Prostate gland (tissue), 2 donors: ENCODE data around the gene MAPK9.

Source experiments
- POLR2A ChIP-seq: fragments of 450-650 bp; IDR thresholded peaks from one replicate; pipeline ENCODE4 v1.6.1; 2016; ENCODE audit warnings: antibody characterized with exemption, mild to moderate bottlenecking
- POLR2AphosphoS5 ChIP-seq: sonication (generic); formaldehyde crosslinking; IDR thresholded peaks from one replicate; pipeline ENCODE4 v1.6.1; 2017; ENCODE audit warnings: antibody characterized with exemption
- TF ChIP-seq, protein P1 (sequence below), 4 experiments: fragments of 200-600 bp in 2 of 4; fragments of 450-650 bp in 2 of 4; sonication (generic) in 2 of 4; IDR thresholded peaks; 1 replicate in 3 of 4; 2 replicates in 1 of 4; pipeline ENCODE4 v1.5.1; 2016 to 2019; ENCODE audit warnings: antibody characterized with exemption in 4 of 4, mild to moderate bottlenecking in 2 of 4, moderate library complexity in 2 of 4

GRCh38 chr5:180283026-180283615 lies 8.8 kb downstream of the MAPK9 start:
- TF ChIP-seq, protein P1, sequence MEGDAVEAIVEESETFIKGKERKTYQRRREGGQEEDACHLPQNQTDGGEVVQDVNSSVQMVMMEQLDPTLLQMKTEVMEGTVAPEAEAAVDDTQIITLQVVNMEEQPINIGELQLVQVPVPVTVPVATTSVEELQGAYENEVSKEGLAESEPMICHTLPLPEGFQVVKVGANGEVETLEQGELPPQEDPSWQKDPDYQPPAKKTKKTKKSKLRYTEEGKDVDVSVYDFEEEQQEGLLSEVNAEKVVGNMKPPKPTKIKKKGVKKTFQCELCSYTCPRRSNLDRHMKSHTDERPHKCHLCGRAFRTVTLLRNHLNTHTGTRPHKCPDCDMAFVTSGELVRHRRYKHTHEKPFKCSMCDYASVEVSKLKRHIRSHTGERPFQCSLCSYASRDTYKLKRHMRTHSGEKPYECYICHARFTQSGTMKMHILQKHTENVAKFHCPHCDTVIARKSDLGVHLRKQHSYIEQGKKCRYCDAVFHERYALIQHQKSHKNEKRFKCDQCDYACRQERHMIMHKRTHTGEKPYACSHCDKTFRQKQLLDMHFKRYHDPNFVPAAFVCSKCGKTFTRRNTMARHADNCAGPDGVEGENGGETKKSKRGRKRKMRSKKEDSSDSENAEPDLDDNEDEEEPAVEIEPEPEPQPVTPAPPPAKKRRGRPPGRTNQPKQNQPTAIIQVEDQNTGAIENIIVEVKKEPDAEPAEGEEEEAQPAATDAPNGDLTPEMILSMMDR (IDR thresholded peaks at IDR 0.05): no peak
- TF ChIP-seq POLR2AphosphoS5 (no peak), POLR2A (no peak)
